Tibial artery (tissue), 4 donors: ENCODE data around the gene NCKAP1.
"Not testable (repeated sequence)": the region's sequence is repeated elsewhere in the genome, so short reads cannot be mapped to it uniquely, and the experiment has no call there.

Experiments used
- DNase-seq, 2 donors: peaks; one replicate each; pipeline ENCODE4 v3.0.0-alpha.2; 2019
- H3K27ac ChIP-seq, 2 donors: fragments of 200-600 bp; sonication (generic) in 1 of 2; 1 replicate in 1 of 2; 2 replicates in 1 of 2; pipeline ENCODE4 v1.5.1; 2018 to 2019; ENCODE audit warnings: mild to moderate bottlenecking in 1 of 2
- H3K27me3 ChIP-seq, 2 donors: fragments of 200-600 bp; sonication (generic) in 1 of 2; one replicate each; pipeline versions ENCODE4 v1.5.1 to v1.6.0; 2016 to 2019
- H3K36me3 ChIP-seq, 3 donors: fragments of 200-600 bp; sonication (generic) in 2 of 3; one replicate each; pipeline ENCODE4 v1.5.1; 2016 to 2019; ENCODE audit warnings: mild to moderate bottlenecking in 2 of 3
- H3K4me1 ChIP-seq, 4 donors: fragments of 200-600 bp; sonication (generic) in 2 of 4; 1 replicate in 3 of 4; 2 replicates in 1 of 4; pipeline ENCODE4 v1.5.1; 2016 to 2019
- H3K4me3 ChIP-seq, 2 donors: fragments of 200-600 bp; sonication (generic) in 1 of 2; 1 replicate in 1 of 2; 2 replicates in 1 of 2; pipeline ENCODE4 v1.5.1; 2018 to 2019; ENCODE audit warnings: mild to moderate bottlenecking in 2 of 2
- H3K9me3 ChIP-seq, 3 donors: fragments of 200-600 bp; sonication (generic) in 1 of 3; one replicate each; pipeline ENCODE4 v1.5.1; 2016 to 2019
- intact Hi-C: fragments of 100-400 bp; cut with DNase I; formaldehyde crosslinking; loops from one replicate; pipeline ENCODE4 v1.15.0; 2023; ENCODE audit warnings: low total_unique reads
- TF ChIP-seq, protein P1 (sequence below), 2 experiments: fragments of 200-600 bp in 1 of 2; fragments of 450-650 bp in 1 of 2; IDR thresholded peaks; one replicate each; pipeline ENCODE4 v1.5.1; 2017 to 2019; ENCODE audit warnings: antibody characterized with exemption in 2 of 2, mild to moderate bottlenecking in 1 of 2, moderate library complexity in 1 of 2

The NCKAP1 gene

DNA sequence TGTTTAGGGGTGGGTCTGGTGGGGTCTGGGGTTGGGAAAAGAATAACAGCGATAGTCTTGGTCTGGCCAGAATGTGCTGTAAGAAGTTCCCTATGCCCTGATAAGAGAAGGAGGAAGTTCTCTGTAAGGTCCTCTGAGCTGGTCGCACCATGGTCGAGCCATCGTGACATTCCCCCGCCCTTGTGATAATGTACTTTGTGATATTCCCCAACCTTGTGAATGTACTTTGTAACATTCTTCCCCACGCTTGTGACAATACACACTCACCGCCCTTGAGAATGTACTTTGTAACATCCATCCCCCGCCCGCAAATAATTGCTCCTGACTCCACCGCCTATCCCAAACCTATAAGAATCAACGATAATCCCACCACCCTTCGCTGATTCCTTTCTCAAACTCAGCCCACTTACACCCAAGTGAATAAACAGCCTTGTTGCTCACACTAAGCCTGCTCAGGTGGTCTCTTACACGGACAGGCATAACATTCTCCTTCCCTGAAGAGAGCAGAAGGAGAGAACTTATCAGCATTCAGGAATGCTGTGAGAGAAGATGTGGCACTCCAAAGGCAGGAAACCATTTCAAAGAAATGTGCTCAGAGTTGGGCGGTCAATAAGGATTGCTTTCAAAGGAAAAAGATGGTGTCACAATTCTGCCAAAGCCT lies 22.4 kb upstream of the NCKAP1 start:
- no peak for DNase-seq
- no peak overlapping the region for H3K27ac ChIP-seq
- H3K36me3 ChIP-seq, result no peaks in the 10 kb centered on the region
- no peaks in the 10 kb centered on the region for H3K9me3 ChIP-seq
- no peak overlapping the region for H3K4me3 ChIP-seq
- intact Hi-C loops, result no loop called here
- no peaks in the 10 kb centered on the region for H3K27me3 ChIP-seq
- TF ChIP-seq, protein P1, sequence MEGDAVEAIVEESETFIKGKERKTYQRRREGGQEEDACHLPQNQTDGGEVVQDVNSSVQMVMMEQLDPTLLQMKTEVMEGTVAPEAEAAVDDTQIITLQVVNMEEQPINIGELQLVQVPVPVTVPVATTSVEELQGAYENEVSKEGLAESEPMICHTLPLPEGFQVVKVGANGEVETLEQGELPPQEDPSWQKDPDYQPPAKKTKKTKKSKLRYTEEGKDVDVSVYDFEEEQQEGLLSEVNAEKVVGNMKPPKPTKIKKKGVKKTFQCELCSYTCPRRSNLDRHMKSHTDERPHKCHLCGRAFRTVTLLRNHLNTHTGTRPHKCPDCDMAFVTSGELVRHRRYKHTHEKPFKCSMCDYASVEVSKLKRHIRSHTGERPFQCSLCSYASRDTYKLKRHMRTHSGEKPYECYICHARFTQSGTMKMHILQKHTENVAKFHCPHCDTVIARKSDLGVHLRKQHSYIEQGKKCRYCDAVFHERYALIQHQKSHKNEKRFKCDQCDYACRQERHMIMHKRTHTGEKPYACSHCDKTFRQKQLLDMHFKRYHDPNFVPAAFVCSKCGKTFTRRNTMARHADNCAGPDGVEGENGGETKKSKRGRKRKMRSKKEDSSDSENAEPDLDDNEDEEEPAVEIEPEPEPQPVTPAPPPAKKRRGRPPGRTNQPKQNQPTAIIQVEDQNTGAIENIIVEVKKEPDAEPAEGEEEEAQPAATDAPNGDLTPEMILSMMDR (IDR thresholded peaks at IDR 0.05), result no peak
- peaks cover 0 to 11% (median 0%) of the 10 kb centered on the region in 4 donors for H3K4me1 ChIP-seq

DNA sequence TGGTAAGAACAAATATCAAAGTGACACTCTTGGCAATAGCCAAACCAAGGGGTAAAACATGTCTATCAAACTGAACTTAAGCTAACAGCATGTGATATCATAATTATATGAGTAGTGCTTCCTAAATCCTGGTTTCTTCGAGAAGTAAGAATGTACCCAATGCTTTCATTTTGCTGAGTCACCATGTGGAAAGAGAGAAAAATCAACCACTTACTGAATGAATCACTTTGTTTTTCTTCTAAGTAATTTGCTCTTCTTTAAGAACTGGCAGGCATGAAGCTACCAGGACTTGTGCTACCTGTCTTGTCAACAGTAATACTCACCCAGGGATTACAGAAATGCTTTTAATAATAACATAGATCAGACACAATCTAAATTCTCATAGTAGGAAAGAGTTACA lies 21.3 kb upstream of the NCKAP1 start:
- intact Hi-C loops, result no loop called here
- no peaks in the 10 kb centered on the region for H3K9me3 ChIP-seq
- no peaks in the 10 kb centered on the region for H3K36me3 ChIP-seq
- TF ChIP-seq, protein P1 (IDR thresholded peaks at IDR 0.05), result no peak
- no peaks in the 10 kb centered on the region for H3K27me3 ChIP-seq
- DNase-seq, result no peak
- no peak overlapping the region for H3K4me3 ChIP-seq
- H3K27ac ChIP-seq, result no peak overlapping the region
- H3K4me1 ChIP-seq, result peaks cover 0 to 11% (median 0%) of the 10 kb centered on the region in 4 donors

DNA sequence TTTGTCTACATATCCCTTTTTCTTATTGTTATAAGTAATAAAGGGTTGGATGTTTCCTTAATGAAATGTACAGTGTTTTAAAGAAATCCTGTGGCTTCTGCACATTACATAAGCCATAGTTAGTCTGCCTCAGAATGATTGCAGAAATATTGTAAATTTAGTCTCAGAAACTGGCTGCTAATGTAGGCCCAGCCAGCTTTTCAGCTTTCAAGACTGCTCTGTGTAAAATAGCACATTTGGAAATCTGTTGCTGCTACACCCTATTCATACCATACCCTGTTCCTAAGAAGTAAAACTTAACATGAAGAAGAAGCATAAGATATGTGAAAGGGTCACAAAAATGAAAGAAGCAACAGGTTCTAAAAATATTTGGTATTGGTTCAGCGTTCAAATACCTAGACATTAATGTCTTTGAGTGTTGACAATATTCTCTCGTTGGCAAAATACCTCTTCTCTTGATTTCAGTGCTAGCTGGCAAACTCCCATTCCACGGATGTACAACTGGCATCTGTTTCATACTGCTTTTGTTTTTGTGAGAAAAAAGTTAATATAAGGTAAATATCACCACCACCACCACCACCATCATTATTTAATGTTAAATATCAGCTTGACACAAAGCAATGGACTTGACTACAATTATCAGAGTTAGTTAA lies 19.2 kb upstream of the NCKAP1 start:
- Histone ChIP-seq H3K36me3 (no peaks in the 10 kb centered on the region), H3K27me3 (no peaks in the 10 kb centered on the region), H3K27ac (peak overlapping the region in 1 of 2 donors; percentile 7), H3K9me3 (no peaks in the 10 kb centered on the region), H3K4me3 (no peak overlapping the region), H3K4me1 (peaks cover 0 to 11% (median 0%) of the 10 kb centered on the region in 4 donors)
- intact Hi-C loops, result no loop called here
- no peak for DNase-seq
- TF ChIP-seq, protein P1 (IDR thresholded peaks at IDR 0.05), result no peak

DNA sequence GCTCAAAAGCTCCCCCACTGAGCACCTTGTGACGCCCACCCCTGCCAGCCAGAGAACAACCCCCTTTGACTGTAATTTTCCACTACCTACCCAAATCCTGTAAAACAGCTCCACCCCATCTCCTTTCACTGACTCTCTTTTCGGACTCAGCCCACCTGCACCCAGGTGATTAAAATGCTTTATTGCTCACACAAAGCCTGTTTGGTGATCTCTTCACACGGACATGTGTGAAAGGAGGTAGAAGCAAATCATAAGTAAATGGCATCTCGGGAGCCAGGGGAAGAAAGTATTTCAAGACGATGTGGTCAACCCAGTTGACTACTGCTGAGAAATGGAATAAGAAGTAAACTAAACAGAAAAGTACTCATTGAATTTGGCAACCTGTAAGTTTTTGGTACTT lies 11.2 kb upstream of the NCKAP1 start:
- intact Hi-C loops, result no loop called here

DNA sequence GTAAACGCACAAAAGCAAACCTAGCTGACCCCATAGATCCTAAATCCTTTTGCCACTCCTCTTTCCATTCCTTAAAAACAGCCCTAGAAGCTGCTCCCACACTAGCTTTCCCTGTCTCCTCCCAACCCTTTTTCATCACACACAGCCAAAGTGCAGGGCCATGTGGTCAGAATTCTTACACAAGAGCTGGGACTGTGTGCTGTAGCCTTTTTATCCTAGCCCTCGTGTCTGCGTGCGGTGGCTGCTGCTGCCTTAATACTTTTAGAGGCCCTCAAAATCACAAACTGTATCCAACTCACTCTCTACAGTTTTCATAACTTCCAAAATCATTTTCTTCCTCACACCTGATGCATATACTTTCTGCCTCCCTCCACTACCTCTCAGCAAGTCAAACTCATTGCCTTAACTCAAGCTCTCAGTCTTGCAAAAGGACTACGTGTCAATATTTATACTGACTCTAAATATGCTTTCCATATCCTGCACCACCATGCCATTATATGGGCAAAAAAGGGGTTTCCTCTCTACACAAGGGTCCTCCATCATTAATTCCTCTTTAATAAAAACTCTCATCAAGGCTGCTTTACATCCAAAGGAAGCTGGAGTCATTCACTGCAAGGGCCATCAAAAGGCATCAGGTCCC lies 9.3 kb upstream of the NCKAP1 start:
- H3K36me3 ChIP-seq, H3K4me1 ChIP-seq, DNase-seq, H3K4me3 ChIP-seq, H3K27ac ChIP-seq, intact Hi-C loops, H3K27me3 ChIP-seq, H3K9me3 ChIP-seq: not testable (repeated sequence)

More for the DNA sequence above, 11.2 kb upstream of the NCKAP1 start:
- Histone ChIP-seq H3K27me3 (no peaks in the 10 kb centered on the region), H3K36me3 (no peaks in the 10 kb centered on the region), H3K9me3 (no peaks in the 10 kb centered on the region), H3K4me1 (no peaks in the 10 kb centered on the region), H3K4me3 (no peak overlapping the region), H3K27ac (no peak overlapping the region)
- TF ChIP-seq, protein P1 (IDR thresholded peaks at IDR 0.05), result no peak
- no peak for DNase-seq

DNA sequence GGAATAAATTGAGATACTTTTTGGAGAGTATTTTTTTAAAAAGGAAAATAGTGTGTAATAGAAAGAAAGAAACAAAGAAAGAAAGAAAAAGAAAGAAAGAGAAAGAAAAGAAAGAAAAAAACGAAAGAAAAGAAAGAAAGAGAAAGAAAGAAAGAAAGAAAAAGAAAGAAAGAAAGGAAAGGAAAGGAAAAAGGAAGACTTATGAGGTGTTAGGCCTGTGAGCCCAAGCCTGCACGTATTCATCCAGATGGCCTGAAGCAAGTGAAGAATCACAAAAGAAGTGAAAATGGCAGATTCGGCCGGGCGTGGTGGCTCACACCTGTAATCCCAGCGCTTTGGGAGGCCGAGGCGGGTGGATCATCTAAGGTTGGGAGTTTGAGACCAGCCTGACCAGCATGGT lies 5.3 kb upstream of the NCKAP1 start:
- DNase-seq, H3K27ac ChIP-seq, H3K4me1 ChIP-seq, H3K36me3 ChIP-seq, H3K4me3 ChIP-seq, H3K27me3 ChIP-seq, H3K9me3 ChIP-seq, intact Hi-C loops: not testable (repeated sequence)
